Measurements from ENCODE around the gene ARFGAP3.

ARFGAP3 gene, protein sequence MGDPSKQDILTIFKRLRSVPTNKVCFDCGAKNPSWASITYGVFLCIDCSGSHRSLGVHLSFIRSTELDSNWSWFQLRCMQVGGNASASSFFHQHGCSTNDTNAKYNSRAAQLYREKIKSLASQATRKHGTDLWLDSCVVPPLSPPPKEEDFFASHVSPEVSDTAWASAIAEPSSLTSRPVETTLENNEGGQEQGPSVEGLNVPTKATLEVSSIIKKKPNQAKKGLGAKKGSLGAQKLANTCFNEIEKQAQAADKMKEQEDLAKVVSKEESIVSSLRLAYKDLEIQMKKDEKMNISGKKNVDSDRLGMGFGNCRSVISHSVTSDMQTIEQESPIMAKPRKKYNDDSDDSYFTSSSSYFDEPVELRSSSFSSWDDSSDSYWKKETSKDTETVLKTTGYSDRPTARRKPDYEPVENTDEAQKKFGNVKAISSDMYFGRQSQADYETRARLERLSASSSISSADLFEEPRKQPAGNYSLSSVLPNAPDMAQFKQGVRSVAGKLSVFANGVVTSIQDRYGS

DNA sequence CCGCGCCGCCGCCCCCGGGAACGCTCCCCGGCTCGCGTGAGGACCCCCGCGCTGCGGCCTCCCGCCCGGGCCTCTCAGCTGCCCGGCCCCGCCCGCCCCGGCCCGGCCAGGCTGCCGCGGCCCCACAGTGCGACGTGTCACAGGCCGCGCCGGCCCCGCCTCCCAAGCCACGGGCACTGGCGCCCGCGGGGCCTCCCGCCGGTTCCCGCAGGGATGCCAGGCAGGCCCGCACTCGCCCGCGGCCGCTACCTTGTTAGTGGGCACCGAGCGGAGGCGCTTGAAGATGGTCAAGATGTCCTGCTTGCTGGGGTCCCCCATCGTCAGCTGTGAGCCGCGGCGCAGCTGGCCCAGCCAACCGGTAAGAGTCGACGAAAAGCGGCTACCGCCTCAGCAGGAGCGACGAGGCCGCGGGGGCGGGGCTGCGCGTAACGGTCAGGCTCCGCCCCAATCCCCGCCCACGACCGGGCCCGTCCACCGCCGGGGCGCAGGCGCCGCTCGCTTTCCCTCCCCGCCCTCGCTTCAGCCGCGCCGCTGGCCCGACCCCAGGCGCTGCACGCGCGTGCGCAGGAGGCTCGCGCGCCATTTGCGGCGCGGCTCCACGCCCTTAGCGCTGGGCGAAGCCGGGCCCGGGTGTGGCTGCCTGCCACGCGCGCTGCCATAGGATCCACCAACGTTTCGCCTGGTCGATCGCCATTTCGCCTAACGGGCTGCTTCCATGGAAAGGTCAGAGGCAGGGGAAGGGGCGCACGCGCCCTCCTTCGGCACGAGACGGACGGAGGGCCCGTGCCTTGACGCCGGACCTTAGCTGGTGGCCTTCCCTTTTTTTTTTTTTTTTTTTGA lies at the start of gene ARFGAP3:
TSS of gene ARFGAP3 (minus strand) at position 409 of the 840 bp plus-strand sequence. CDS start at position 318, 91 bp downstream.
- Histone ChIP-seq H4K20me1 (ENCODE audit: insufficient read depth, low read length, poor library complexity, severe bottlenecking) (peaks cover 28% of the 10 kb centered on the region), H3K9me3 (ENCODE audit: insufficient read depth, low read depth, low read length) (no peaks in the 10 kb centered on the region), H3K9me2 (replicated peaks; ENCODE audit: low read depth, low read length) (no peaks in the 10 kb centered on the region), H3K27me3 (ENCODE audit: insufficient read depth, low read length, poor library complexity, severe bottlenecking) (no peaks in the 10 kb centered on the region), H3K79me2 (ENCODE audit: insufficient read depth, low read length) (peaks cover 56% of the 10 kb centered on the region), H3K4me1 (ENCODE audit: insufficient read depth, low read length, poor library complexity, severe bottlenecking) (peaks cover 30% of the 10 kb centered on the region), H3K36me3 (ENCODE audit: insufficient read depth, low read length) (no peaks in the 10 kb centered on the region), H3K9ac (ENCODE audit: low read depth, low read length, poor library complexity, severe bottlenecking) (peak within 1 kb of the TSS; percentile 87), H3K4me3 (ENCODE audit: low read length, poor library complexity, severe bottlenecking) (peak within 1 kb of the TSS; percentile 87), H3F3A (ENCODE audit: low read depth) (0 out of 2 replicates have a peak, but pooled peaks cover 2% of the 10 kb centered on the region), H3K4me2 (ENCODE audit: low read depth, low read length, poor library complexity, severe bottlenecking) (peak within 1 kb of the TSS; percentile 87), H2AFZ (ENCODE audit: low read length) (peak within 1 kb of the TSS; percentile 98)
- no peak for TF ChIP-seq EZH2phosphoT487 (IDR thresholded peaks at IDR 0.05; ENCODE audit: borderline replicate concordance)
- TF ChIP-seq, protein P1, sequence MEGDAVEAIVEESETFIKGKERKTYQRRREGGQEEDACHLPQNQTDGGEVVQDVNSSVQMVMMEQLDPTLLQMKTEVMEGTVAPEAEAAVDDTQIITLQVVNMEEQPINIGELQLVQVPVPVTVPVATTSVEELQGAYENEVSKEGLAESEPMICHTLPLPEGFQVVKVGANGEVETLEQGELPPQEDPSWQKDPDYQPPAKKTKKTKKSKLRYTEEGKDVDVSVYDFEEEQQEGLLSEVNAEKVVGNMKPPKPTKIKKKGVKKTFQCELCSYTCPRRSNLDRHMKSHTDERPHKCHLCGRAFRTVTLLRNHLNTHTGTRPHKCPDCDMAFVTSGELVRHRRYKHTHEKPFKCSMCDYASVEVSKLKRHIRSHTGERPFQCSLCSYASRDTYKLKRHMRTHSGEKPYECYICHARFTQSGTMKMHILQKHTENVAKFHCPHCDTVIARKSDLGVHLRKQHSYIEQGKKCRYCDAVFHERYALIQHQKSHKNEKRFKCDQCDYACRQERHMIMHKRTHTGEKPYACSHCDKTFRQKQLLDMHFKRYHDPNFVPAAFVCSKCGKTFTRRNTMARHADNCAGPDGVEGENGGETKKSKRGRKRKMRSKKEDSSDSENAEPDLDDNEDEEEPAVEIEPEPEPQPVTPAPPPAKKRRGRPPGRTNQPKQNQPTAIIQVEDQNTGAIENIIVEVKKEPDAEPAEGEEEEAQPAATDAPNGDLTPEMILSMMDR (conservative IDR thresholded peaks at IDR 0.05; ENCODE audit: low read length) = no peak

DNA sequence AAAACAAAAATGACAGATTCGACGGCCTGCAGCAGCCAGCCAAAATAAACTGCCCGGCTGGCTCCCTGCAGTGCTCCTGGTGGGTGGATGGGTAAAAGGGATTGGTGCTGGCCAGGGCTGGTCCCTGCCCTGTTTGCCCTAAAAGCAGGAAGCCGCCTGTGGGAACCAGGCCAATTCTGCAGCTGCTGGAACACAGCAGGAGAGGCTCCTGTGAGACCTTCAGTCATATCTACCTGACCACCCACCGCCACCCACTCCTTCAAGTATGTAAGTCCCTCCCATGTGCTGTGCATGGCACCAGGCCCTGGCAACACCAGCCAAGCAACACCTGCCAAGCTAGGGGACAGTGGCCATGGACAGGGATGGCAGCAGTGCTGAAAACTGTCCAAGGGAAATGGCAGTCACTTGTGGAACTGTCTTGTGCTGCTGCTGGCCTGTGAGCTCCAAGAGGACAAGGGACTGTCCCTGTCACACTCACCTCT lies 48.7 kb upstream of the ARFGAP3 start:
- Histone ChIP-seq H3K36me3 (ENCODE audit: insufficient read depth, low read length) (peaks cover 50% of the 10 kb centered on the region; the same call in 1 of the 2 replicates), H3K9me2 (replicated peaks; ENCODE audit: low read depth, low read length) (no peaks in the 10 kb centered on the region), H3K9me3 (ENCODE audit: insufficient read depth, low read depth, low read length) (no peaks in the 10 kb centered on the region)

DNA sequence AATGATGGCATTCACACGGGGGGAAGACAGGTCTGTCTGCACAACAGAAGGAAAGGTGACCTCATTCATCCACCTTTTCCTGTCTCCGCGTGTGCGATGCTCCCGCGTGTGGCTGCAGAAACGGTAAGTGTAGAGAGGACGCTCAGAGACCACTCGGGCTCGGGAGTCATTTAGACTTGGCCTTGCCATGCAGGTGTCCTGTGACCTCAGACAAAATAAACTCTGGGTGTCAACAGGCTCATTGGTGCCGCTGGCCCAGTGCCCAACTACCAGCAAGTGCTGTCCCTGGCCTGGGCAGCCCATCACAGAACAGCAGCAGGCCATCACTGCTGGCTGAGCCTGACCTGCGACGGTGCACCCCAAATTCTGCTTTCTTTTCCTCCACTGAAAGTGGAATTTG lies 48.1 kb upstream of the ARFGAP3 start:
- Histone ChIP-seq H3K9ac (ENCODE audit: low read depth, low read length, poor library complexity, severe bottlenecking) (no peak overlapping the region), H3K27me3 (ENCODE audit: insufficient read depth, low read length, poor library complexity, severe bottlenecking) (no peaks in the 10 kb centered on the region), H2AFZ (ENCODE audit: low read length) (no peak overlapping the region), H3K79me2 (ENCODE audit: insufficient read depth, low read length) (peaks cover 22% of the 10 kb centered on the region; the same call in 1 of the 2 replicates), H3K4me2 (ENCODE audit: low read depth, low read length, poor library complexity, severe bottlenecking) (no peak overlapping the region), H3K4me3 (ENCODE audit: low read length, poor library complexity, severe bottlenecking) (no peak overlapping the region), H3K36me3 (ENCODE audit: insufficient read depth, low read length) (peaks cover 48% of the 10 kb centered on the region; the same call in 1 of the 2 replicates), H4K20me1 (ENCODE audit: insufficient read depth, low read length, poor library complexity, severe bottlenecking) (no peaks in the 10 kb centered on the region), H3K4me1 (ENCODE audit: insufficient read depth, low read length, poor library complexity, severe bottlenecking) (no peaks in the 10 kb centered on the region), H3K9me3 (ENCODE audit: insufficient read depth, low read depth, low read length) (no peaks in the 10 kb centered on the region), H3F3A (ENCODE audit: low read depth) (no peaks in the 10 kb centered on the region), H3K9me2 (replicated peaks; ENCODE audit: low read depth, low read length) (no peaks in the 10 kb centered on the region)
- TF ChIP-seq, protein P1 (conservative IDR thresholded peaks at IDR 0.05; ENCODE audit: low read length) = no peak
- no peak for TF ChIP-seq EZH2phosphoT487 (IDR thresholded peaks at IDR 0.05; ENCODE audit: borderline replicate concordance)

More for the DNA sequence above, 48.7 kb upstream of the ARFGAP3 start:
- Histone ChIP-seq H3K4me1 (ENCODE audit: insufficient read depth, low read length, poor library complexity, severe bottlenecking) (no peaks in the 10 kb centered on the region), H4K20me1 (ENCODE audit: insufficient read depth, low read length, poor library complexity, severe bottlenecking) (no peaks in the 10 kb centered on the region), H3K9ac (ENCODE audit: low read depth, low read length, poor library complexity, severe bottlenecking) (no peak overlapping the region), H3K27me3 (ENCODE audit: insufficient read depth, low read length, poor library complexity, severe bottlenecking) (no peaks in the 10 kb centered on the region), H3K4me2 (ENCODE audit: low read depth, low read length, poor library complexity, severe bottlenecking) (no peak overlapping the region), H2AFZ (ENCODE audit: low read length) (no peak overlapping the region), H3F3A (ENCODE audit: low read depth) (no peaks in the 10 kb centered on the region), H3K79me2 (ENCODE audit: insufficient read depth, low read length) (peaks cover 23% of the 10 kb centered on the region; the same call in 1 of the 2 replicates), H3K4me3 (ENCODE audit: low read length, poor library complexity, severe bottlenecking) (no peak overlapping the region)
- TF ChIP-seq, protein P1 (conservative IDR thresholded peaks at IDR 0.05; ENCODE audit: low read length) = no peak
- TF ChIP-seq EZH2phosphoT487 (IDR thresholded peaks at IDR 0.05; ENCODE audit: borderline replicate concordance) = no peak

Measured in Loucy (cell line).